GM19463 (cell line): Measurements from ENCODE around the gene VSIG10L.

ENCODE experiments used
- ATAC-seq: cut with Tn5 transposase; IDR thresholded peaks from one replicate; pipeline ENCODE4 v1.9.1; 2021; ENCODE audit warnings: mild to moderate bottlenecking, moderate library complexity; ENCODE audit not compliant: unreplicated experiment

The VSIG10L gene

DNA sequence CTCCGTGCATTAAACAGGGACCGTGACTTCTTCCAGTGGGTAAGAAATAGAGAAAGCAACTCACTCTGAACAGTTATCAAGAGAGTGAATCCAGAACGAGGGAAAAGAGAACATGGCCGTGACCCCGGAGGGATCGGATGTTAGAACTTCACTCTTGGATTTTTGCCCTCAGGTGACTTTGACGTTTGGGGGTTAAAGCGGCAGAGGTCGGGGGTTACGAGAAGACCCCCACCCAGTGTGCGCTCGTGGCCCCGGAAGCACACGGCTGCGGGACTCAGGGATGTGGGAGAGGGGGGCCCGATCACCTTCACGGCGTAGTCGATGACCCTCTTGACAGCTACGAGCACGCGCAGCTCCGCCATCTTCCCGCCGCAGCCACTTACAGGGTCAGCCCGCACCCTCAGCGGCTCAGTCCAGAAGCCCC, 24.0 kb upstream of the VSIG10L start, which contains the start of gene ETFB:
Gene ETFB (minus strand): TSS at position 424 of the 424 bp plus-strand sequence. CDS start 62 bp downstream, at position 362.
- ATAC-seq = no peak

DNA sequence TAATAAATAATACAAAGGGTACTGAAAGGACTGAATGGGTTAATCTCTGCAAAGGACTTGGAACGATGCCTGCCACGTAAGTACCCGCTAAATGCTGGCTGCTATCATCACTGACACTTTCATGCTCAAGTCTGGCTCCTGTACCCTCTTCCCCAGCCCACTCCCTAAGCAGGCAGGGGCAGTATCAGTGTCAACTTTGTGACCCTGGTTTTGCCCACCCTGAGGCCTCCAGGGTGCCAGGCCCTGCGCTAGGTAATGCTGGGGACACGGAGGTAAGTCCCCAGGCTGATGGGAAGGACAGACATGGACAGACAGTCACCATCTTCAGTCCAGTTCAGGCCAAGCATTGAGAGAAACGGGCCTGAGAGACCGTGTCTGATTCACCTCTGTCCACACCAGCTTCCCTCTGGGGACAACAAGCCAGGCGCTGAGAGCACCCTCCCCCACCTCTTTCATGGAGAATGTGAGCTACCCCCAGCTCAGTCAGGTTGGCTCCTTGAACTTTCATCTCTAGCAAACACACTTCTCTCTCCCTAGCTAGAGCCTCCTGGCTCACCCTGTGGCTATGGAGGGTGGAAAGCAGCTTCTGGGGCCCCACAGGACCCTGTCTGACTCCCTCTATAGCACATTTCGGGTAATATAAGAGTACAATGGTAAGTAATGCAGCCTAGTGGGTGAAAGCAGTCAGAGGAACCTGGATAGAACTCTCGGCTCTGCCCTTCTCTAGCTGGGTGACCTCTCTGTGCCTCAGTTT, 23.4 kb upstream of the VSIG10L start:
- no peak for ATAC-seq

DNA sequence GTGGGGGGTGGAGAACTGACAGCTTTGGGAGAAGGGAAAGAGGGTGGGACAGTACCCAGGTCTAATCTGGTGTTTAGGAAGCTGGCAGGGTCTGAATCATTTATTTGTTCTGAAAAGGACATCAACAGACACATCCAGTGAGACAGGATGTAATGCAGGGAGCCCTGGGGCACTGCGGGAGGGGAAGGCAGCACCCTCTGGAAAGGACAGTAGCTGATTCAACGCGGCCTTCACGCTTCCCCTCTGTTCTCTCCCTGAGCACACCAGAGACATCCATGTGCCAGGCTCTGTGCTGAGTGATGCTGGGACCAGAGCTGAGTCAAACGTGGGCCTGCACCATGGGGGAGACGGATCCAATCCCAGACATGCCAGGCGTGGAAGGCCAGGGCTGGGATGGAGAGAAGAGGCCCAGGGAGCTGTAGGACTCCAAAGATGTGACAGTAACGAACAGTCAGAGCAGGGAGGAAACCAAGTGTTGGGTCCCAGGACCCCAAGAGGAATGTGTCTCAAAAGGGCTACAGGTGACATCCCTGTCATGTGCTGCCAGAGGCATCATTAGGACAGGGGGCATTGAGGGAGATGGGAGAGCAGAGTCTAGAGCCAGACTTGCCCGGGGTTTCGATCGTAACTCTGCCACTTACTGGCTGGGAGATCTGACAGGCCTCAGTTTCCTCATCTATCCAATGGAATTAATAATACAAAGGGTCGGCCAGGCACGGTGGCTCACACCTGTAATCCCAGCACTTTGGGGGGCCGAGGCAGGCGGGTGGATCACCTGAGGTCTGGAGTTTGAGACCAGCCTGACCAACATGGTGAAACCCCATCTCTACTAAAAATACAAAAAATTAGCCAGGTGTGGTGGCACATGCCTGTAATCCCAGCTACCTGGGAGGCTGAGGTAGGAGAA, 22.5 kb upstream of the VSIG10L start:
- no peak for ATAC-seq

DNA sequence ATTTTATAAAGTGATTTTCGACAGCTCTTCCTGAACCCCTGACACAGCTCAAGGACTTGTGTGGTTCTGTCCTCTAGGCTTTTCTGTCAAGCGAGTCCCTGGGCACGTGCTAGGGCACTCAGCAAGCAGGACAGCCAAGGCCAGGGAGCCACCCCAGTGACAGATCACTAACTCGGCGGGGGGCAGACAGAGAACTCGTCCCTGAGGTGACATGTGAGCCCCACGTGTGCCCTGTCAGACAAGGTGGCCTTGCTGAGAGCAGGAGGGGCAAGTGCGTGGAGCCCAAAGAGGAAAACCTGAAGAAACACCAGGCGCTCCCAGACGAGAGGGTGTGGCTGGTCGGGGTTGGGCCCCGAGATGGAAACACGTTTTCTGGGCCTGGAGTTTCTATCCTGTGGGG, 19.3 kb upstream of the VSIG10L start:
- no peak for ATAC-seq

DNA sequence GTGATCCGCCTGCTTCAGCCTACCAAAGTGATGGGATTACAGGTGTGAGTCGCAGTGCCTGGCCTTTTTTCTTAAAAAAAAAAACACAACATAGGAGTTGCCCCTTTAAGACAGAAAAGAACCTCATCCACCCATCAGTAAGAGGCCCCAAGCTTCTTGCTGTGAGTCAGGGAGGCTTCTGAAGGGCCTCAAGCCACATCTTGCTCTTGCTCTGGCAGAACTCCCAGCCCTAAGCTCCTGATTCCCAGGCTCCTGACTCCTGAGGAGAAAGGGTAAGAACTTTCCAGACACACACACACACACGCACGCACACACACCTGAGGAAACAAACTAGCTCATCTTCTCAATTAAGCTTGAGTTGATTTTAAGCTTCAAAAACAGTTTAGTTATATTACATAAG, 17.4 kb upstream of the VSIG10L start:
- ATAC-seq = no peak

DNA sequence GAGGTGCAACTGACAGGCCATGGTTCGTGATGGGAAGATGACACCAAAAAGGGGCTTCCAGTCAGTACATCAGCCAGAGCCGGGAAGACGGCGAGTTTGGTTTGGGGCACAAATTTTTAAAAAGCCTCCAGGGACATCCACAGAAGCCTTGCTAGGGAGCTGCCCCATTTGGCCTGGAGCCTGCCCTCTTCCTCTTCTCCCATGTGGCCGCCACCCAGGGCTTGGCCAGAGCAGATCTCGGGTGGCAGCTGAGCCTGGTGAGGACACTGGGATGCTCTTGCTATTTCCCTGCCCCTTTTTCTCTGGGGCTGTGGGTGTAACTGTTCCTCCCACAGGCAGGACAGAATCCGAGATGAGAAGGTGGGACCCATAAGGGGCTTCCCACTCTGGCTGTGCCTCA, 16.0 kb upstream of the VSIG10L start:
- ATAC-seq = no peak

DNA sequence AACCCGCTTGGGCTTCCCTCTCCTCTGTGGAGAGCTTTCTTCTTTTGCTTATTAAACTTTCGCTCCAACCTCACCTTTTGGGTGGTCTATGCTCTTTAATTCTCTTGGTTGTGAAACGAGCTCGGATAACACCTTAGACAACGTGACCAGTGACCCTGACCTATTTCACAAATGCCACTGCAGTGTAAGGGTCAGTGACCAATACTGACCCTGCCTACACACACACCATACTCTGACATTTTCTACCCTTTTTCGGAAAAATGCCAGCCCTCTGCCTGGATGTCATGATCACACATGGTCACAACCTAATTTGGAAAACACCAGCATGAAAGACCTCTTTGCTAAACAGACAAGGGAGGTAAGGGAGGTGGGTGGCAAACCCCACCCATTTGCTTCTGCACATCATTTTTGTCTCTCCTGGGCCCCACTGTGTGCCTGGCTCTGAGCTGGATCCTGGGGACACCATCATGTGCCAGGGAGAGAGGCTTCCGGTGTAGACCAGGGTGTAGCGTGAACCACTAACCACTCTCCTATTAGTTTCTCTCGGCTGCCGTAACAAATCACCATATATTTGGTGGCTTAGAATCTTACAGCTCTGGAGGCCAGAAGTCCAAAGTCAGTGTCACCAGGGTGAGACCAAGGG, 14.3 kb upstream of the VSIG10L start:
- ATAC-seq = no peak

DNA sequence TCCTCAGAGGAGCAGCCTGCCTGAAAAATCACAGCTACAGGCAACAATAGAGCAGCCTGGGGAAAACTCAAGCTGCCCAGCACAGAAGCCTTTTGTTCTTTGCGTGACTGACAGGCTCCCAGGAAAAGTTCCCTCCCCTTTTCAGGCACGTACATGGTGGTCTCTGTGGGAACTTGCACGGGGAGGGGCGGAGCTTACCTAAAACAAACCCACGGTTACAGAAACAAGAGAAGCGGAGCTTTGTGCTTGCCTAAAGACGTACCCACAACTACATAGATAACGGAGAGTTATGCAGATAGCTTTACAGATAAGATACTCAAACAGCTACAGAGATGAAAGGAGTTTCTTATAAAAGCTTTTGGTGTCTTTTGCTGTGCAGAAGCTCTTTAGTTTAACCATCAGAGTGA, 12.8 kb upstream of the VSIG10L start:
- no peak for ATAC-seq

DNA sequence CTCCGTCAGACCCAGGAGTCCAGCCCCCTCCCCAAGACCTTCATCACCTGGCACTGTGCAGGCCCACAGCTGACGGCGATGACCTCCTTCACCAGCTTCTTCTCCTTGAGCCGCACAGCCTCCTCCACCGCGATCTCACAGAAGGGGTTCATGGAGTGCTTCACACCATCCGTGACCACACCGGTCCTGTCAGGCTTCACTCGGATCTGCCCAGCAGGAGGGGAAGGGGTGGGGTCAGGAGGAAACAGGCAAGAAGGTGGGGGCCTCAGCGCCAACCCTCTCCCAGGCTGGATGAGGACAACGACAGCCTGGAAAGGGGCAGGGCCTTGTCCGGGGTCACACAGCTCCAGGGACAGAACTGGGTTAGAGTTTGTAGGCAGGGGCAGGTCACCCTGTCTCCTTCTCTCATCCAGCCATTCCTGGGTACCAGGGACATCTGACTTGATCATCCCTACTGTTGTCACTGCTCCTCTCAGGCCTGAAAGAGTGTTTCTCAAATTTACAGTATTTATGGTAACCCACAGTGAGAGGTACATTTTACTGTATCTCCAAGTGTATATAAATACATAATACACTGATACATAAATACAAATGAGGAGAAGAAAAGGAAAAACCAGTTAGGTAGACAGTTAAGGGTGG, 12.3 kb upstream of the VSIG10L start:
- ATAC-seq = no peak

DNA sequence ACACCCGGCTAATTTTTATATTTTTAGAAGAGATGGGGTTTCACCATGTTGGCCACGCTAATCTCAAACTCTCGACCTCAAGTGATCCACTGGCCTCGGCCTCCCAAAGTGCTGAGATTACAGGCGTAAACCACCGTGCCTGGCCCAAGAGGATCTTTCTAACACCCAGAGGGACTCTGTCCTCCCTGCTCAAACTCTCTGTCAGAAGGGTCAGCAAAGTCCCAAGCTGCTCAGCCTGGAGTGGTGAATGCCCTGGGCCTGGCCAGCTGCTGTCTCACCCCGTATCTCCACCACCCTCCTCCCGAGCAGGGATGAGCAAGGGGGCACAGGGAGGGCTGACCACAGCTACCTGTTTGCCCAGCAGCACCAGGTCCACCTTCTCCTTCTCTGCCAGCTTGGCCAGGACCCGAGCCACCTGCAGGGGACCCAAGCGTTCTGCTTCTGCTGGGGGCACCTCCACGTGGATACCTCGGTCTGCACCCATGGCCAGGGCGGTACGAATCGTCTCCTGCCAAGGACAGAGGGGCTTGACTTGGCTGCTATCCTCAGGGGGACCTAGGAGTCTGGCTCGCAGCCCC, 10.9 kb upstream of the VSIG10L start:
- ATAC-seq = no peak

DNA sequence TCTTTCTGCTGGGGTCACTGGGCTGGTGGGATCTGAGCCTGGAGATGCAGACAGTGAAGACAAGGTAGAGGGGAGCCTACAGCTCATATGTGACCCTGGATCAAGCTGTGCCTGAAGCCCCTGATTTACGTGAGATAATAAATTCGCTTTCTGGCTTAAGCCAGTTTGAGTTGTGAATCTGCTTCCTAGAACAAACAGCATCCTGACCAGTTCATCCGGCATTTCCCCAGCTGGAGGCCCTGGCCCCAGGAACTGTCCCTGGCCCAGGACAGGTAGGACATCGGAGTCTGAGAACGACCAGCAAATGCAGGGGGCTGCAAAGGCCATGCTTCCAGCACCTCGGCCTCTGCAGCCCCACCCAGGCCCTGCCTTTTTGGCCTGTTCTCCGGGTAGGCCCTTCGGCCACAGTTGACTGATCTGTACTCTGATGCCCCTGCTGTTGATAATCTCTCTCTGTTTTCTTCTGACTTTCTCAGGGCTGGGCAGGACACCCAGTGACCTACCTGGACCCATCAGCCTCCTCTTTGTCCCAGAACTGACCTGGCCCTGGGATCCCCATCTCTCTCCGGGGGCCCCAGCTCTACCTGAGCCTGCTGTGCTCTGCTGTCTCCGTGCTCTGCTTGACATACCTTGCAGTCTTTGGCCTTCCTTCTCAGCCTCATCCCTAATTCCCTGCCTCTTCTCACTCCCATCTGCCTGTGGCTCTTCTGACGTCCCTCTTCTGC, 9.5 kb upstream of the VSIG10L start:
- ATAC-seq = no peak

DNA sequence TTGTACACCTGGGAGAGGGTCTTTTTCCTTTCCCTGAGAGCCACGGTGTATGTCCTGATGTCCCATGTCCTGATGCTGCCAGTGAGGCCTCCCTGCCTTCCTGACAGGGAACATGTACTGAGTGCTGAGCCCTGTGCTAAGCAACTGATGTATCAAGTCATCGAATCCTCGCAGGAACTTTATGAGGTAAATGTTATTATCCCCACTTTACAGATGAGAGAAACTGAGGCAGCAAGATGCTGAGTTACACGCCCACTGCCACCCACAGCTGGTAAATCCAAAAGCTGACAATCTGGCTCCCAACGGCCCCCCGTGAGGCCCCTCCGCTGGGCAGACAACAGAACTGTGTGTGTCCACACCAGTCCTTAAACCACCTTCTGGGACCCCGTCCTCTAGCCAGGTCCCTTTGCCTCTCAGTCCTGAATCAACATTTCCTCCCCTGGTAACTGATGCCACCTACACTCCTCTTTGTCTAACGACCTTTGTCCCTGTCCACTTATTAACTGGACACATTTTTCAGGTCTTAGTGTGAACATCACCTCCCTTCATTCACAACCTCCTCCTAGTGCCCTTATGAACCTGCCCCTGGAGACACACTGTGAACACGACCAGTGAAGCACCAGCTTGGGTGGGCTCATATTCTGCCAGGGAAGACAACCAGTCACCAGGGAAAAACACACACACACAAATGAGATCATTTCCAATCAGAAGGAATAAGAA, 5.4 kb upstream of the VSIG10L start:
- ATAC-seq = no peak

DNA sequence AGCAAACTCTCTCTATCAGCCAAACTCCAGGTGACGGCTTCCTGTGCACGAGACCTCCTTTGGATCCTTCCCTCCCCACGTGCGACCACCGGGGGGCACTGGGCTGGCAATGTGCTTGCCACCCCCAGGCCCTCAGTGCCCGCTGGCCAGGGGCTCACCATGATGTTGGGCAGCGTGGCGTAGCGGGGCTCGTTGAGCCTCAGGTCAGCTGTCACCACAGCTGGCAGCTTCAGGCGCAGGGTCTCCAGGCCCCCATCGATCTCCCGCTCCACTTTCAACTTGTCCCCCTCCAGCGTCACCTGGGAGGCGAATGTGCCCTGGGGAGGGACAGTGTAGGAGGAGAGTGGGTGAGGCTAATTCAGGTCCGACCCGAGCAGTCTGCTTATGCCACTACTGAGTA, 4.8 kb upstream of the VSIG10L start:
- no peak for ATAC-seq

DNA sequence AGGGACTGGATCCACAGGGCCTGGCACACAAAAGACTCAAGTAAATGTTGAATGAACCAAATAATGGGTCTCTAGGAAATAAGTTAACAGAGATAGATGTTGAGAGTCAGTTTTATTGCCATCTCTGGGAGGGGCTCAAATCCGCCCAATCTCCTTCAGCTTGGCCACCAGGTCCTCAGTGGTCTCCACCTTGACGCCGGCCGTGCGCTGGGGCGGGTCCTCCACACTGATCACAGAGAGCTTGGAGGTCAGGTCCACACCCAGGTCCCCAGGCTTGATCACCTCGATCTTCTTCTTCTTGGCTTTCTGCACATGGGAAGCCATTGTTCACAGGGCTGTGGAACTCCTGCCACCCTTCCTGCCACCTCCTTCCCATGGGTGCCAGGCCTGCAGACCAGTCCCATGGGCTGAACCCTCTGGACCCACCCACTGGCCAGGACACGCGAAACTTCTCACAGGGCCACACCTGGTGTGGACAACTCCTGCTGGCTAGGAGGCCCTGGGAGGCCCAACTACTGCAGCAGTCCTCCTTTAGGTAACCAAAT, 3.2 kb upstream of the VSIG10L start:
- no peak for ATAC-seq

DNA sequence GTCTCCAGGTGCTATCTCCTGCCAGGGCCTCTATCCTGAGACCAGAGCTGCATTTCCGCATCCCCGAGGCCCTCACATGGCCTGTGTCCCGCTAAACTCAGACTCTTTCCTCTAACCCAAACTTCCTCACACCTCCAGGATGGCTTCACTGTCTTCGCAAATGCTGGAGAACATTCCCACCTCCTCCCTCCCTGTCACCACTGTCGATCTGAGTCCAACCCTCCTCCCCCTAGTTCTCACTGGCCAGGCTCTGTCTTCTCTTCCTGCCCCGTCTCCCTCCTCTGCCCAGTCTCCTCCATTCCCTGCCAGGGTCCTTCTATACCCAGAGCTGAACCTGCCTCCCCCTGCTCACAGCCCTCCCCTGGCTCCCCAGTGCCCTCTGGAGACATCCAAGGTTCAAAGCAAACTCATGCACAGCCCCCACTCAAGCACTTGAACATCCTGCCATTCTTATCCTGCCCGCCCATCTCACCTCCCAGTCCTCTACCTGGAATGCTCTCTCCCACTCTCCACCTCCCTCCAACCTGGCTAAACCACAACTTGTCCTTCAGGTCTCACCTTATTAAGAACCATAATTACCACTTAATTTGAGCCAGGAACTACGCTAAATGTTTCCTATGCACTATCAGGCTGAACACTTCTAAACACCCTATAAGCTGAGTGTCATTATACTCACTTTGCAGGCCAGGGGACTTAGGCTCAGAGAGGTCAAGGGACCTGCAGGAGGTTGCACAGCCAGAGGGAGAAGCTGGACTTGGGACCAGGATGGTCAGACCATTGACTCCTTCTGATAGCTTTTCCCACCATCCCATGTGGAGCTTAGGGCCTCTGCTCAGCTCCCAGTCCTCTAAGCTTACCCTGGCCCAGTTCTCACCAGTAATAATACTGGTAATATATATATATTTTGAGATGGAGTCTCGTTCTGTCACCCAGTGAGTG, 961 bp upstream of the VSIG10L start:
- no peak for ATAC-seq

DNA sequence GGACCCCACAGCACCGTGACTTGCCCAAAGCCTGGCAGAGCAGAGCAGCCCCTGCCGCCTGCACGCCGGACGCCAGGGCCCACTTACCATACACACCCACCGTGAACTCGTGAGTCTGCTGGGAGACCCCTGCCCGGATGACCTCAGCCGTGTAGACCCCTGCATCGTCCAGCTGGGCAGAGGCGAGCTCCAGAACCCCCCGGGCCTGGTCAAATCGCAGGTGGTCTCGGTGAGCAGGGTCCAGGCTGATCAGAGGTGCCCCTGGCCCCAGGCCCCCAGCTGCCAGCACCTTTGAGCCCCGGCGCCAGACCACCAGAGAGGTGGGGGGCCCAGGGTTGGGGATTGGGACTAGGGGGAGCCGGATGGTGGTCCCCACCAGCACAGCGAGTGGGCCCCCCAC, 873 bp downstream of the VSIG10L start:
- no peak for ATAC-seq

DNA sequence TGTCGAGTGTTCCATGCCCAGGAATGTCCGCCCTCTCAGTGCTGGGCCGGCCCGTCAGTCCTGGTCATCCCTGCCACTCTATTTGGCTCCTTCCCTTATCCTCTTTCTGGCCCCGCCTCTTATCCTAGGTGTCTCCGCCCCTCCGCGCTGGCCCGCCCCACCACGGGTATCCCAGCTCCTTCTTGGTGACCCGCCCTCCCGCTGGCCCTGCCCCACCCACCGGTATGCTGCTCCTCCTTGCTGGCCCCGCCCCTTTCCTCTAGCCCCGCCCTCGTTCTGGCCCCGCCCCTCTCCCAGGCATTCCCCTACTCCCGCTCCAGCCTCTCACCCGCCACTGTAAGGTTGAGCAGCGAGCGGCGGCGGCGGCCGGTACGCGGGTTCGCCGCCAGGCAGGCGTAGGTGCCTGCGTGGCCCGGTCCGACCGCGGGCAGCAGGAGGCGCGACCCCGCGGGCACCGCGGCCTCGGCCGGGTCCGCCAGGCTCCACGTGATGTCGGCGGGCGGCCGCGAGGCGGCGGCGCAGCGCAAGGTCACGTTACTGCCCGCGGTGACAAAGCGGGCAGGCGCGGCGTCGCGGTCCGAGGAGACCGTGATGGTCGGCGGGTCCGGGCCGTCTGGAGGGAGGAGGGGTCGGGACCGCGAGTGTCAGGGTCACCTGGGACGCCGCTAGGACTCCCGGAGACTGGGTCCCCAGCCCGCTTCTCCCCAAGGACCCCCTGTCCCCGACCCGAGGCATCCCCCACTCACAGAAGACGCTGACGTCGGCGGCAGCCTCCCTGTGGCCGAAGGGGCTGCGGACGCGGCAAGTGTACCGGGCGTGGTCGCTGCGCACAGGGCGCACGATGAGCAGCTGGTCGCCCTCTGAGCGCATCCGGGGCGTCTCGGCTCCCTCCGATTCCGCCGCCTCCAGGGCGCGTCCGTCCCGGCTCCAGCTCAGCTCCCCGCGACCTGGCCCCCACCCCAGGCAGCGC, 2.0 kb downstream of the VSIG10L start:
- ATAC-seq = peak; percentile 46
